Lung (tissue), 12 donors: Measurements from ENCODE around the gene PCDHGA11. TPM values are rescaled to one million over a fixed set of nuclear protein-coding genes. Genes with fewer than 3 reads are reported as not detected.

ENCODE experiments used
- ATAC-seq: fragments of 200-7000 bp; cut with Tn5 transposase; one replicate; pipeline ENCODE4 v1.9.1; 2020; ENCODE audit warnings: moderate number of reproducible peaks; ENCODE audit not compliant: insufficient read depth, low FRiP score
- DNase-seq, 3 donors: peaks; one replicate each; pipeline ENCODE4 v3.0.0-alpha.2; 2013 to 2017
- H3K27ac ChIP-seq, 2 donors: one replicate each; pipeline ENCODE4 v1.5.1; 2013; ENCODE audit warnings: mild to moderate bottlenecking in 2 of 2, moderate library complexity in 2 of 2, control low read depth in 1 of 2, inconsistent platforms in 1 of 2, low read depth in 1 of 2, low read length in 1 of 2
- H3K27me3 ChIP-seq, 3 donors: one replicate each; pipeline ENCODE4 v1.5.1; 2013; ENCODE audit warnings: low read length in 2 of 3; ENCODE audit not compliant: control insufficient read depth in 3 of 3, insufficient read depth in 3 of 3
- H3K36me3 ChIP-seq, 4 donors: one replicate each; pipeline ENCODE4 v1.5.1; 2013; ENCODE audit warnings: low read length in 4 of 4, mild to moderate bottlenecking in 1 of 4, moderate library complexity in 1 of 4; ENCODE audit not compliant: control insufficient read depth in 4 of 4, insufficient read depth in 4 of 4
- H3K4me1 ChIP-seq, 5 donors: one replicate each; pipeline ENCODE4 v1.5.1; 2013; ENCODE audit warnings: low read length in 5 of 5, mild to moderate bottlenecking in 2 of 5, moderate library complexity in 1 of 5; ENCODE audit not compliant: control insufficient read depth in 5 of 5, insufficient read depth in 5 of 5
- H3K4me3 ChIP-seq: one replicate; pipeline ENCODE4 v1.5.1; 2013; ENCODE audit warnings: mild to moderate bottlenecking, control low read depth, moderate library complexity
- H3K9ac ChIP-seq, 2 donors: one replicate each; pipeline ENCODE4 v1.5.1; 2013; ENCODE audit warnings: low read length in 2 of 2, control low read depth in 1 of 2; ENCODE audit not compliant: insufficient read depth in 1 of 2
- H3K9me3 ChIP-seq, 4 donors: one replicate each; pipeline ENCODE4 v1.5.1; 2013; ENCODE audit warnings: low read length in 3 of 4, mild to moderate bottlenecking in 1 of 4, moderate library complexity in 1 of 4; ENCODE audit not compliant: control insufficient read depth in 4 of 4, insufficient read depth in 3 of 4
- CTCF ChIP-seq: IDR thresholded peaks from 2 replicates; pipeline ENCODE4 v1.5.1; 2012; ENCODE audit warnings: mild to moderate bottlenecking; ENCODE audit errors: control extremely low read depth, extremely low read depth
- WGBS, 2 donors: extraction: QIAGEN DNeasy Blood & Tissue Kit; methylation state at CpG; one replicate each; pipeline ENCODE4 v1.1.7; 2013; 5-methylcytosine and 5-hydroxymethylcytosine counted together
- polyA plus RNA-seq, 2 donors: library from polyadenylated mRNA; stranded (reverse); fragments of 200-250 nt; gene quantifications; one replicate each; pipeline ENCODE4 v1.2.1, GENCODE V29; 2013
- total RNA-seq, 2 donors: library from RNA; depleted of rRNA in 1 of 2; stranded (reverse); fragments of >200 nt in 1 of 2; gene quantifications; one replicate each; pipeline ENCODE4 v1.2.1, GENCODE V29; 2014 to 2021
- donor health status: control.
- donor health status: control.
- donor health status: Bipolar disorder and iron deficiency.
- donor health status: healthy.
- donor health status: DM: yes; HTN: yes; CAD: no.

PCDHGA11 gene
- total and polyA plus RNA-seq, 4 donors, result 0.65 to 11.1 (median 2.3) TPM

DNA sequence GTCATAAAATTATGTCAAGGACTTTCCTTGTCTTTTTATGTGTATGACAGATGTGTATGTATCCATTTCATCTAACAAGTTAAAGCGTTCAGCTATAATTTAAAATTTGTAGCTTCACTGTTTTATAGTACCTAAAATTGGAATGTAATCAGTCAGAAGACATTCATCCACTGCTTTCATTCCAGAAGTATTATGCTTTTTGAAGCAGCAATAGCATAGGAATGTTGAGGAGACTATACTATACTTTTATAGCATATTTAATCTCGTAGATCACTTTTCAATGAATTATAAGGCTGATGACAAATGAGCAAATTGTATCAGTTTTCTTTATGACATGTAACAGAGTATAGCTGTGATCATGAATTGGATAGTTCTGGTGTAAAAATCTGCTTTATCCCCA is 16.4 kb downstream of the PCDHGA11 start:
- Histone ChIP-seq H3K36me3 (peaks cover 0 to 18% (median 2%) of the 10 kb centered on the region in 4 donors), H3K27me3 (no peaks in the 10 kb centered on the region), H3K4me1 (peaks cover 0 to 2% (median 0%) of the 10 kb centered on the region in 5 donors), H3K4me3 (no peak overlapping the region), H3K9me3 (peaks cover 7 to 35% (median 17%) of the 10 kb centered on the region in 4 donors), H3K9ac (no peak overlapping the region), H3K27ac (no peak overlapping the region)
- ATAC-seq (no peak), DNase-seq (no peak)
- WGBS, 2 donors, result 94% methylated on average over 2 of the region's 2 CpGs
- no peak for TF ChIP-seq CTCF

DNA sequence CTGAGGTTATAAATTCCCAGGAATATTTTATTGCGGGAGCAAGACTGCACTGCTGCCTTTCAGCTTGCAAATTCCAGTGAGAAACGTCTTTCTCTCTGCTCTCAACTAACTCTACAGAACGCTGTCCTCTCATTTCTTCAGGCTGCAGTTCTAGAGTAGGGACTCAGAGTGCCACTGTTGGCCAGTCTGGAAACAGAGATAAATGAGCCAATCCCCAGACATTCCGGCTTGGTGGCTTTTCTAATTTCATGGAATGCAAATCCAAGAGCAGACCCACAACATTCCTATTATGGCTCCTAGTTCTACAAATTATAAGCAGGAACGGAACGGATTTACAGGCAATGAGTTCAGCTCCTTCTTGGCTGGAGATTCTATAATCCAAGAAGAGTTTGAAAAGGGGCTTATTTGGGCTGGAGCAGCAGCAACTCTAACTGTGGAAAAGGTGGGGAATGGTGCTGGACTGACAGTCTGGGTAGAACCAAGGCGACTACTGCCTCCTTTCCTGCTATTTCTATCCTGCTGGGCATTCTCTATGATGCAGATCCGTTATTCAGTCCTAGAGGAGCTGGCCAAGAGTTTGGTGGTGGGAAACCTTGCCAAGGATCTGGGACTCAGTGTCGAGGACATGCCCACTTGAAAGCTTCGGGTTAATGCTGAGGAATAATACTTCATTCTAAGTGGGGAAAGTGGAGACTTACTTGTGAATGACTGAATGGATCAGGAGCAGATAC is 18.7 kb downstream of the PCDHGA11 start:
- no peak for TF ChIP-seq CTCF
- Histone ChIP-seq H3K4me1 (no peaks in the 10 kb centered on the region), H3K9me3 (peaks cover 10 to 25% (median 18%) of the 10 kb centered on the region in 4 donors), H3K4me3 (no peak overlapping the region), H3K36me3 (peaks cover 0 to 18% (median 2%) of the 10 kb centered on the region in 4 donors), H3K27me3 (no peaks in the 10 kb centered on the region), H3K27ac (no peak overlapping the region), H3K9ac (no peak overlapping the region)
- DNase-seq, result no peak
- no peak for ATAC-seq
- 66 to 73% methylated on average over 10 of the region's 10 CpGs for WGBS, 2 donors

- 91 to 95% methylated on average over 9 of the region's 9 CpGs for WGBS, 2 donors
- Histone ChIP-seq H3K27ac (no peak overlapping the region), H3K36me3 (peaks cover 0 to 18% (median 2%) of the 10 kb centered on the region in 4 donors), H3K9ac (no peak overlapping the region), H3K4me3 (no peak overlapping the region), H3K4me1 (no peaks in the 10 kb centered on the region), H3K9me3 (peaks cover 10 to 25% (median 18%) of the 10 kb centered on the region in 4 donors), H3K27me3 (no peaks in the 10 kb centered on the region)
- TF ChIP-seq CTCF, result no peak
- no peak for DNase-seq
- no peak for ATAC-seq
Observed at GRCh38 chr5:141440341-141440740, 19.5 kb downstream of the PCDHGA11 start.
